Esophagus muscularis mucosa (tissue), 4 donors: ENCODE data around the gene CRTAP. TPM values are rescaled to one million over a fixed set of nuclear protein-coding genes. Genes with fewer than 3 reads are reported as not detected.

Experiments used
- DNase-seq: peaks from one replicate; pipeline ENCODE4 v3.0.0-alpha.2; 2017; ENCODE audit errors: extremely low spot score
- H3K27ac ChIP-seq, 4 donors: fragments of 200-600 bp; sonication (generic); replicated peaks in 1 of 4; 1 replicate in 3 of 4; 2 replicates in 1 of 4; pipeline ENCODE4 v1.5.1; 2016 to 2019; ENCODE audit warnings: mild to moderate bottlenecking in 1 of 4
- H3K27me3 ChIP-seq, 4 donors: fragments of 200-600 bp; sonication (generic); one replicate each; pipeline versions ENCODE4 v1.5.1 to v1.6.0; 2016 to 2019
- H3K36me3 ChIP-seq, 4 donors: fragments of 200-600 bp; sonication (generic); one replicate each; pipeline ENCODE4 v1.5.1; 2016 to 2019
- H3K4me1 ChIP-seq, 4 donors: fragments of 200-600 bp; sonication (generic); one replicate each; pipeline ENCODE4 v1.5.1; 2016 to 2019
- H3K4me3 ChIP-seq, 4 donors: fragments of 200-600 bp; sonication (generic); 1 replicate in 2 of 4; 2 replicates in 2 of 4; pipeline ENCODE4 v1.5.1; 2016 to 2019; ENCODE audit warnings: mild to moderate bottlenecking in 4 of 4, moderate library complexity in 1 of 4
- H3K9me3 ChIP-seq, 4 donors: fragments of 200-600 bp; sonication (generic); 1 replicate in 3 of 4; 2 replicates in 1 of 4; pipeline ENCODE4 v1.5.1; 2016 to 2019
- EP300 ChIP-seq: sonication (generic); formaldehyde crosslinking; IDR thresholded peaks from one replicate; pipeline ENCODE4 v1.6.1; 2017; ENCODE audit warnings: antibody characterized with exemption
- POLR2A ChIP-seq: fragments of 450-650 bp; IDR thresholded peaks from one replicate; pipeline ENCODE4 v1.6.1; 2017; ENCODE audit warnings: antibody characterized with exemption, moderate library complexity, mild to moderate bottlenecking, low read depth
- POLR2AphosphoS5 ChIP-seq, 2 donors: sonication (generic); formaldehyde crosslinking; IDR thresholded peaks; one replicate each; pipeline ENCODE4 v1.6.1; 2017; ENCODE audit warnings: antibody characterized with exemption in 2 of 2
- WGBS: methylation state at CpG from one replicate; pipeline ENCODE4 v1.1.5; 2018; 5-methylcytosine and 5-hydroxymethylcytosine counted together
- intact Hi-C: fragments of 100-400 bp; cut with DNase I; formaldehyde crosslinking; loops from one replicate; pipeline ENCODE4 v1.15.1; 2023
- total RNA-seq, 4 donors: library from RNA; depleted of rRNA; stranded (reverse); fragments of >200 nt; gene quantifications; one replicate each; pipeline versions ENCODE4 v1.1.0 to v1.2.1, GENCODE V29; 2016
- TF ChIP-seq, protein P1 (sequence below), 3 experiments: fragments of 200-600 bp in 2 of 3; fragments of 450-650 bp in 1 of 3; sonication (generic) in 2 of 3; IDR thresholded peaks; one replicate each; pipeline ENCODE4 v1.5.1; 2017 to 2019; ENCODE audit warnings: antibody characterized with exemption in 3 of 3, mild to moderate bottlenecking in 2 of 3, moderate library complexity in 1 of 3

Gene CRTAP
- total RNA-seq, 4 donors from 2014 or later, result 187 to 282 (median 237) TPM

DNA sequence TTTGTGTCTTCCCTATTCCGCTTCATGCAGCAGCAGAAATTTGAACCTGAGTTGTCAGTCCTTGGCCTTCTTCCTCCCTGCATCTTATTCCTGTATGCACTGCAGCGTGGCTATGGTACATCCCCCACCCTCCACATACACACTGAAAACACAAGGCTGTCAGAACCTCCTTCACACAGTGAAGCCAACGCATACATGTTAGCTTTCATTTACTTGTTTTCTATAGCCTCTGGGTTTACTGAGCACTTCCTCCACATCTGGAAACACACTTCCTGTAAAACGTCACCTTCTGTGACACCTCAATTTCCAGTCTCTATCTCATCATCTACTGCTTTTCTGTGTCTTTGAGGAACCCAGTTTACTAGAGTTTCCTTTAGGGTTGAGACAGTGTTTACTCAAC is 57.8 kb downstream of the CRTAP start:
- TF ChIP-seq, protein P1, sequence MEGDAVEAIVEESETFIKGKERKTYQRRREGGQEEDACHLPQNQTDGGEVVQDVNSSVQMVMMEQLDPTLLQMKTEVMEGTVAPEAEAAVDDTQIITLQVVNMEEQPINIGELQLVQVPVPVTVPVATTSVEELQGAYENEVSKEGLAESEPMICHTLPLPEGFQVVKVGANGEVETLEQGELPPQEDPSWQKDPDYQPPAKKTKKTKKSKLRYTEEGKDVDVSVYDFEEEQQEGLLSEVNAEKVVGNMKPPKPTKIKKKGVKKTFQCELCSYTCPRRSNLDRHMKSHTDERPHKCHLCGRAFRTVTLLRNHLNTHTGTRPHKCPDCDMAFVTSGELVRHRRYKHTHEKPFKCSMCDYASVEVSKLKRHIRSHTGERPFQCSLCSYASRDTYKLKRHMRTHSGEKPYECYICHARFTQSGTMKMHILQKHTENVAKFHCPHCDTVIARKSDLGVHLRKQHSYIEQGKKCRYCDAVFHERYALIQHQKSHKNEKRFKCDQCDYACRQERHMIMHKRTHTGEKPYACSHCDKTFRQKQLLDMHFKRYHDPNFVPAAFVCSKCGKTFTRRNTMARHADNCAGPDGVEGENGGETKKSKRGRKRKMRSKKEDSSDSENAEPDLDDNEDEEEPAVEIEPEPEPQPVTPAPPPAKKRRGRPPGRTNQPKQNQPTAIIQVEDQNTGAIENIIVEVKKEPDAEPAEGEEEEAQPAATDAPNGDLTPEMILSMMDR (IDR thresholded peaks at IDR 0.05), result no peak
- TF ChIP-seq POLR2A (no peak), EP300 (no peak), POLR2AphosphoS5 (IDR thresholded peaks at IDR 0.05) (no peak)
- DNase-seq, result no peak
- 76% methylated on average over 4 of the region's 4 CpGs for WGBS
- Histone ChIP-seq H3K27ac (no peak overlapping the region), H3K4me1 (peaks cover 0 to 8% (median 5%) of the 10 kb centered on the region in 4 donors), H3K36me3 (no peaks in the 10 kb centered on the region), H3K4me3 (no peak overlapping the region), H3K27me3 (no peaks in the 10 kb centered on the region), H3K9me3 (no peaks in the 10 kb centered on the region)
- intact Hi-C loops, result no loop called here

DNA sequence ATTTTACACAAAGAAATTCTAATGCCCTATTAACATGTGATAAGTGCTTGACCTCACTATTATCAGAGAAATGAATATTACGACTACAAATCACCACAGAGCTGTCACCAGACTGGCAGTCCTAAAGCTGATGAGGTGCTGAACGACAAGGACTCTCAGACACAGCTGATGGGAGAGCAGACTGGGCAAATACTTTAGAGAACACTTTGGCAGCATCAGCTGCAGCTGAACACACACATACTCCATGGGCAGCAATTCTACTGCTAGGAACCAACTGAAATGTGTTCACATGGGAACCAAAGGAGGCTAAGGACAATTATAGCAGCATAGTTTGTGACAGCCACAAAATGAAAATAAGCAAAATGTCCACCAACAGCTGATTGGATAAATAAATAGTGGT is 59.3 kb downstream of the CRTAP start:
- 29% methylated on average over 2 of the region's 2 CpGs for WGBS
- H3K4me3 ChIP-seq, result no peak overlapping the region
- DNase-seq, result no peak
- H3K36me3 ChIP-seq, result no peaks in the 10 kb centered on the region
- H3K27ac ChIP-seq, result no peak overlapping the region
- peaks cover 0 to 3% (median under 1%) of the 10 kb centered on the region in 4 donors for H3K4me1 ChIP-seq
- TF ChIP-seq POLR2AphosphoS5 (IDR thresholded peaks at IDR 0.05), result no peak
- TF ChIP-seq, protein P1 (IDR thresholded peaks at IDR 0.05), result no peak
- TF ChIP-seq POLR2A, result no peak
- no peak for TF ChIP-seq EP300
- no peaks in the 10 kb centered on the region for H3K27me3 ChIP-seq
- intact Hi-C loops, result no loop called here
- H3K9me3 ChIP-seq, result peaks cover 0 to 8% (median 0%) of the 10 kb centered on the region in 4 donors

- H3K4me1 ChIP-seq, result no peaks in the 10 kb centered on the region
- H3K27me3 ChIP-seq, result no peaks in the 10 kb centered on the region
- no peak overlapping the region for H3K4me3 ChIP-seq
- intact Hi-C loops, result no loop called here
- no peak overlapping the region for H3K27ac ChIP-seq
- H3K9me3 ChIP-seq, result peaks cover 0 to 9% (median 2%) of the 10 kb centered on the region in 4 donors
- TF ChIP-seq POLR2AphosphoS5 (IDR thresholded peaks at IDR 0.05) (no peak), POLR2A (no peak), EP300 (no peak)
- TF ChIP-seq, protein P1 (IDR thresholded peaks at IDR 0.05), result no peak
- no peaks in the 10 kb centered on the region for H3K36me3 ChIP-seq
- no peak for DNase-seq
- WGBS, result 86% methylated on average over 4 of the region's 4 CpGs
Measured at GRCh38 chr3:33173672-33174071, 59.9 kb downstream of the CRTAP start.

DNA sequence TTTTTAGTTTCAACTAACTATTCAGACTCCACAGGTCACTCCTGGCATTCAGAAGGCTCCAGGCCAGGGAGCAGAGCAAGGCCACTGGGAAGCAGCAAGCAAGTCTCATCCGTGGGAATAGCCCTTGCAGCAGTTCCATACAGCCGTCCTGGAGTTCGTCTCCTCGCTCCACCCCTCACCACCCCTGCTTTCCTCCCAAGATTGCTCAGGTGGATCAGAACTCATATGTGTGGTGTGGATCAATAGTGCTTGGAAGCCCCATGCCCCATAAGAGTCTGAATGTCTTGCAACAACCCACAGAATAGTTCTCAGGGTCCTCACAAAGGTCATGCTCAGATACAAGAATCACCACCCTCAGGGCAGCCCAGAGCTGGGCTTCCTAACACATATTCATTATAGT is 60.3 kb downstream of the CRTAP start:
- WGBS, result 86% methylated on average over 4 of the region's 4 CpGs
- no peaks in the 10 kb centered on the region for H3K27me3 ChIP-seq
- intact Hi-C loops, result no loop called here
- peaks cover 0 to 9% (median 4%) of the 10 kb centered on the region in 4 donors for H3K9me3 ChIP-seq
- no peaks in the 10 kb centered on the region for H3K36me3 ChIP-seq
- no peaks in the 10 kb centered on the region for H3K4me1 ChIP-seq
- TF ChIP-seq EP300 (no peak), POLR2A (no peak), POLR2AphosphoS5 (IDR thresholded peaks at IDR 0.05) (no peak)
- TF ChIP-seq, protein P1 (IDR thresholded peaks at IDR 0.05), result no peak
- H3K27ac ChIP-seq, result no peak overlapping the region
- H3K4me3 ChIP-seq, result no peak overlapping the region
- DNase-seq, result no peak
